Tibial nerve (tissue), 4 donors: ENCODE data around the gene PRKAG2.

Experiments
- EP300 ChIP-seq, 2 donors: sonication (generic); formaldehyde crosslinking; IDR thresholded peaks; one replicate each; pipeline ENCODE4 v1.6.1; 2017; ENCODE audit warnings: antibody characterized with exemption in 2 of 2, mild to moderate bottlenecking in 1 of 2
- POLR2A ChIP-seq, 2 donors: fragments of 450-650 bp; IDR thresholded peaks; one replicate each; pipeline ENCODE4 v1.6.1; 2017; ENCODE audit warnings: antibody characterized with exemption in 2 of 2, mild to moderate bottlenecking in 2 of 2, moderate library complexity in 2 of 2
- TF ChIP-seq, protein P1 (sequence below), 5 experiments: fragments of 200-600 bp in 3 of 5; fragments of 450-650 bp in 2 of 5; sonication (generic) in 3 of 5; IDR thresholded peaks; one replicate each; pipeline ENCODE4 v1.5.1; 2016 to 2019; ENCODE audit warnings: antibody characterized with exemption in 5 of 5, mild to moderate bottlenecking in 3 of 5, moderate library complexity in 2 of 5

- TF ChIP-seq, protein P1, sequence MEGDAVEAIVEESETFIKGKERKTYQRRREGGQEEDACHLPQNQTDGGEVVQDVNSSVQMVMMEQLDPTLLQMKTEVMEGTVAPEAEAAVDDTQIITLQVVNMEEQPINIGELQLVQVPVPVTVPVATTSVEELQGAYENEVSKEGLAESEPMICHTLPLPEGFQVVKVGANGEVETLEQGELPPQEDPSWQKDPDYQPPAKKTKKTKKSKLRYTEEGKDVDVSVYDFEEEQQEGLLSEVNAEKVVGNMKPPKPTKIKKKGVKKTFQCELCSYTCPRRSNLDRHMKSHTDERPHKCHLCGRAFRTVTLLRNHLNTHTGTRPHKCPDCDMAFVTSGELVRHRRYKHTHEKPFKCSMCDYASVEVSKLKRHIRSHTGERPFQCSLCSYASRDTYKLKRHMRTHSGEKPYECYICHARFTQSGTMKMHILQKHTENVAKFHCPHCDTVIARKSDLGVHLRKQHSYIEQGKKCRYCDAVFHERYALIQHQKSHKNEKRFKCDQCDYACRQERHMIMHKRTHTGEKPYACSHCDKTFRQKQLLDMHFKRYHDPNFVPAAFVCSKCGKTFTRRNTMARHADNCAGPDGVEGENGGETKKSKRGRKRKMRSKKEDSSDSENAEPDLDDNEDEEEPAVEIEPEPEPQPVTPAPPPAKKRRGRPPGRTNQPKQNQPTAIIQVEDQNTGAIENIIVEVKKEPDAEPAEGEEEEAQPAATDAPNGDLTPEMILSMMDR (IDR thresholded peaks at IDR 0.05), result no peak
- TF ChIP-seq EP300 (IDR thresholded peaks at IDR 0.05) (no peak), POLR2A (IDR thresholded peaks at IDR 0.05) (no peak)
These were observed 97.7 kb downstream of the PRKAG2 start for GRCh38 chr7:151779255-151779654.
